CD4-positive, alpha-beta T cell treated with Interleukin-2 at 100 ng/mL for 4 hours (primary cell): Measurements from ENCODE around the gene ARHGAP18.
"Not testable (repeated sequence)": the region's sequence is repeated elsewhere in the genome, so short reads cannot be mapped to it uniquely, and the experiment has no call there.

ENCODE experiments used
- DNase-seq: peaks from one replicate; pipeline ENCODE4 v3.0.0-alpha.2; 2020; ENCODE audit warnings: low spot score

Gene ARHGAP18

DNA sequence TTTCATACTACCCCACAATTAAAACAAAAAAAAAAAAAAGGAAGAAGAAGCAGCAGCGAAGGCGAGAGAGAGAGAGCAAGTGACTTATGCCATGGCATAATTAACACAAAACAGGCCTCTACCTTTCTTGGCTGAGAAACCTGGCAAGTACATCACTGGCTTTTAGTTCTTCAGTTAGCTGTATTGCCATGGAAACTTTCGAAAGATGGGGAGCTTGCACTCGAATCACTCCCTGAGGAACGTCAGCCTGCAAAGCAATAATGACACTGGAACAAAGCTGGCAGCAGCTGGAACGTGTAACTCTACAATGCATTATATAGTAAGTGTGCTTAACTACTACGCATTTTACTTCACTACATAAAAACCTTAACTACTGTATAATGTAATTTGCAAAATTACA lies 126.1 kb downstream of the ARHGAP18 start:
- no peak for DNase-seq

DNA sequence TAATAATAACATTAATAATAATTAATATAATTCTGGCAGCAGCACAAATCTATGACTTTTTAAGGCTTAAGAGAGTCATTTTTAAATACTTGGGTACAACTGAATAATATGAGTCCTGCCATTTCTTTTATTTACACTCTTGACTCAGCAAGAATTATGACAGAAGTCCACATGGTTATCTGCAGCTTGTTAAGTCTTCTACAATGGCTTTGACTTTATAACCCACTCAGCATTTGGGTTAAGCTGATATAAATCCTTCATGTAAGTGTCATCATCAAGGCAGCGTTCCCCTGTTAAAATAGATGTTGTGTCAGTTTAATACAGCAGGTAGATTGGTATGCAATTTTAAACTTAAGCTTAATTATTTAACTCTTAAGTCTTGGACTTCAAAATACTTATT lies 131.7 kb downstream of the ARHGAP18 start:
- no peak for DNase-seq

DNA sequence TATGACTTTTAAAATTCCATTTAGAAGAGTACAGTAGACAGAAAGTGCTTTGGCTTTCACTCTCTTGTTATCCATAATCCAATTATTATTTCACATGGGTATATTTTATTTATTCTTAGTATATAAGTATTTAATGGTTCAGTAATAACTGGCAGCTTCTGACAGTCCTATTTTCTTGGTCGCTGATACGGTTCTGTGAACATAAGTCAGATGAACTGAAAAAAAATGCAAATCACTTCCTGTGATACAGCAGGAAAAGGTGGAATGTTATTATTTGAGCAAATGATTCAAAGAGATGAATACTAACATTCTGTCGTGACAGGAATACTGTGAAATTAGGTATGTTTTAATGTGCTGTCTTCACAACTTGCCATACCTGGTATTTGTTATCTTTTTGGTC lies 132.3 kb downstream of the ARHGAP18 start:
- DNase-seq, result no peak

DNA sequence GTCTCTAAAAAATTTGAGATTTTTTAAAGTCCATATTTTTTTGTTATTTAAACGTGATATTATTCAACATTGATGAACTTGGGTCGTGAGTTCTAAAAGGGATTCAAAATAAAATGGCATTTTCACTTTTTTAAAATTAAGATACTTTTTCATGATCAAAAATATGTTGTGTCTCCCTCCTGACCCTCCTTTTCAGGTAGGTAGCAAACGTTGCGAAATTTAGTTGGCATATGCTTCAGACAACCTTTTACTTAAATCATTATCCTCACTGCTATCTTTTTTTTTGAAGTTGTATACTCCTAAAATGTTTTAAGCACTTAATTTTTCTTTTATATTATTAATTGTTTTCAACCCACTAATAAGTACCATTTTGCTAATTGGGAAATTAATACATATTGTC lies 133.5 kb downstream of the ARHGAP18 start:
- no peak for DNase-seq

DNA sequence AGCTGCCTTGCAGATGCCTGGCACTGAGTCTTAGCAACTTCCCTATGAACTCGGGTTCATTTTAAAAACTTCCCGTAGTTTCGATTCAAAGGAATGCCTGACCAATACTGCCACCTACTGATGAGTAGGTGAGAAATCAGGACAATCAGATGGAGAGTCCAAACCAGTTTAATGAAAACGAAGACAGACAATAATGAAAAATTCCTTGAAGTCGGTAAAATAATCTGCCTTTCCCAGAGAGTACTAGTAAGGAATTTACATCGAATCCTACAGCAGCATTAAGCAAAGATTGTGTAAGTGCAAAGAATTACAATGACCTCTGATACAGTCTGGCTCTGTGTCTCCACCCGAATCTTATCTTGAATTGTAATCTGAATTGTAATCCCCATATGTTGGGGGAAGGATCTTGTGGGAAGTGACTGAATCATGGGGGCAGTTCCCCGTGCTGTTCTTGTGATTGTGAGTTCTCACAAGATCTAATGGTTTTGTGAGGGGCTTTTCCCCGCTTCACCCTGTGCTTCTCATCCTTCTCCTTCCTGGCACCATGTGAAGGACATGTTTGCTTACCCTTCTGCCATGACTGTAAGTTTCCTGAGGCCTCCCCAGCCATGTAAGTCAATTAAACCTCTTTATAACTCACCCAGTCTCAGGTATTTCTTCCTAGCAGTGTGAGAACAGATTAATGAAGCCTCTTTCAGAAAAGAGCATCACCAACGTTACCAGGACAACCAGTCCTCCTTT lies 134.4 kb downstream of the ARHGAP18 start:
- DNase-seq, result peak; percentile 45

DNA sequence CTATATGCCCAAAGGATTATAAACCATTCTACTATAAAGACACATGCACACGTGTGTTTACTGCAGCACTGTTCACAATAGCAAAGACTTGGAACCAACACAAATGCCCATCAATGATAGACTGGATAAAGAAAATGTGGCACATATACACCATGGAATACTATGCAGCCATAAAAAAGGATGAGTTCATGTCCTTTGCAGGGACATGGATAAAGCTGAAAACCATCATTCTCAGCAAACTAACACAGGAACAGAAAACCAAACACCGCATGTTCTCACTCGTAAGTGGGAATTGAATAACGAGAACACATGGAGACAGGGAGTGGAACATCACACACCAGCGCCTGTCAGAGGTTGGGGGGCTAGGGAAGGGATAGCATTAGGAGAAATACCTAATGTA lies 135.4 kb downstream of the ARHGAP18 start:
- DNase-seq, result not testable (repeated sequence)

DNA sequence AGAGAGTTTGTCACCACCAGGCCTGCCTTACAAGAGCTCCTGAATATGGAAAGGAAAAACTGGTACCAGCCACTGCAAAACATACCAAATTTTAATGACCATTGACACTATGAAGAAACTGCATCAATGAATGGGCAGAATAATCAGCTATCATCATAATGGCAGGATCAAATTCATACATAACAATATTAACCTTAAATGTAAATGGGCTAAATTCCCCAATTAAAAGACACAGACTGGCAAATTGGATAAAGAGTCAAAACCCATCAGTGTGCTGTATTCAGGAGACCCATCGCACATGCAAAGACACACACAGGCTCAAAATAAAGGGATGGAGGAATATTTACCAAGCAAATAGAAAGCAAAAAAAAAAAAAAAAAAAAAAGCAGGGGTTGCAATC lies 139.0 kb downstream of the ARHGAP18 start:
- DNase-seq, result not testable (repeated sequence)

DNA sequence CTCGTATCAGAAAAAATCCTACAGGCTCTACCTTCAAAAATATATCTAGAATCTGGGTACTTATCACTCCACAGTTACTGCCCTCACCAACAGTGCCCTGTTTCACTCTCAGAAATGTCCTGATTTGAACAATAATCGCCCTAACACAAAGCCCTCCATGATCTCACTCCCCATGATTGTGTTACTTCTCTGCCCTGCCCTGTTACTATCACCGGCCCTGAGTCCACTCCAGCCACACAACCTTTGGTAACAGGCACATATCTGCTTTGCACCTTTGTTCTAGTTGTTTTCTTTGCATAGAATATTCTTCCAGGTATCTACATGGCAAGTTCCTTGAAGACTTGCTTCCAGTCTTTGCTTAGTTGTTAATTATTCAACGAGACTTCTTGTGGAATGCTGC lies 142.0 kb downstream of the ARHGAP18 start:
- no peak for DNase-seq

DNA sequence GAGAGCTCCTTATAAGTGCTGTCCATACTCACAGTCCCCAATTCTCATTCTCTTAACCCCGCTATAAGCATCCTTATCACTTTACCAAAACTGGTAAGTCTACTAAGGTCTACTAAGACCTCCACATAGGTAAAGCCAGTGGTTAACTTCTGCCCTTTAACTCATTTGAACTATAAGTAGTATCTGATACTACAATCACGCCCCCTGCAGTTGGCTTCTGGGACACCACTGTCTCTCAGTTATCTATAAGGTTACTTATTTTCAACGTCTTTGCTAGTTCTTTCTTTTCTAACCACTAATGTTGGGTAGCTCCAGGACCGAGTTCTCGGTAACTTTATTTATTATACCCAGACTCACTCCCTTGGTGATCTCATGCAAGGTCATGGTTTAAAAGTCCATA lies 142.6 kb downstream of the ARHGAP18 start:
- DNase-seq, result peak; percentile 16

DNA sequence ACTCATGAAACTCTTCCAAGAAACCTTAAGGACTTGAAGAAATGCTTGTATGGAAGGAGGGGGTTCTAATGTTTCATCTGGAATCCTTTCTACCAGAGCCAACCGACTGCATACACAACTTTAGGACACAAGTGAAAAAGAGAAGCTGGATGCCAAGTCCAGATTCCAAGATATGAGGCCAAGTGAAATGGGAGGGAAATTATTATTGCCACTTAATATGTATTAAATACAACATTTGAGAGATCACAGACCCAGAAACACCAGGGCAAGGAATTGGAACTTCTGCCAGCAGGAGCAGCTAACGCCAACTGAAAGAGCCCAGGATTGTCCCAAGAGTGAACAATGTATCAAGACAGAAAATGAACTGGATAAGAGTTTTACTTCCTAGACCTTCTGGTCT lies 144.2 kb downstream of the ARHGAP18 start:
- no peak for DNase-seq

DNA sequence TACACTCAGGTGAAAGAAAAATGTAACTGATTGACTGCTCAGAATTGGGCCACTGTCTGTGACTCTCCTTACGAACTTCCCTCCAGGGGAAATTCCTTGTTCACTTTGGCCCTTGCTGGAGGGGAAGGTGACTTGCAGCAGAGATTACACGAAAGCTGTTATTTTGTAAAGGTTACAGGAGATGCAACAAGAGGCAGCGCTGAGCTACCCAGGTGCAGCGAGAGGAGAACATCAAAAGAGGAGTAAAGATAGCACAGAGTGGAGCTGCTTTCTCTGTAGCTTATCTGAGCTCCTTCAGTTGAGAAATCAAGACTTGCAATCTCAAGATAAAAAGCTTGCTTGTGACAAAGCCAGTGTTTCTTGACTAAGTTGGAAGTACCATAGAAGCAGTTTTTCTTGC lies 144.6 kb downstream of the ARHGAP18 start:
- no peak for DNase-seq

DNA sequence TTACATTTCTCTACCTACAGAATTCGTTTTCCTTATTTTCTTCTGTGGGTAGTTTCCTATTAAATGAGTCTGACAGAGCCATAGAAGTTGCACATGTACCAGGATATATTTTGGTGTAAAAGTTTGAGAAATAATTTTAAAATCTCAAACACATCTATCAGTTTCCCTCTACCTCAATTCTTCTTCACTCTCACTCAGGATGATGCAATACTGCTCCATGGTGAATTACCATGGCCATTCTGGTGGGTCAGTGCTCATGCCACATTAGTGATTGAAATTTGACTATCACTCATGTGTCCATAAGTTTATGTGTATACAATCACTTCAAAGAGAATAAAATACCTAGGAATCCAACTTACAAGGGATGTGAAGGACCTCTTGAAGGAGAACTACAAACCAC lies 151.7 kb downstream of the ARHGAP18 start:
- no peak for DNase-seq

DNA sequence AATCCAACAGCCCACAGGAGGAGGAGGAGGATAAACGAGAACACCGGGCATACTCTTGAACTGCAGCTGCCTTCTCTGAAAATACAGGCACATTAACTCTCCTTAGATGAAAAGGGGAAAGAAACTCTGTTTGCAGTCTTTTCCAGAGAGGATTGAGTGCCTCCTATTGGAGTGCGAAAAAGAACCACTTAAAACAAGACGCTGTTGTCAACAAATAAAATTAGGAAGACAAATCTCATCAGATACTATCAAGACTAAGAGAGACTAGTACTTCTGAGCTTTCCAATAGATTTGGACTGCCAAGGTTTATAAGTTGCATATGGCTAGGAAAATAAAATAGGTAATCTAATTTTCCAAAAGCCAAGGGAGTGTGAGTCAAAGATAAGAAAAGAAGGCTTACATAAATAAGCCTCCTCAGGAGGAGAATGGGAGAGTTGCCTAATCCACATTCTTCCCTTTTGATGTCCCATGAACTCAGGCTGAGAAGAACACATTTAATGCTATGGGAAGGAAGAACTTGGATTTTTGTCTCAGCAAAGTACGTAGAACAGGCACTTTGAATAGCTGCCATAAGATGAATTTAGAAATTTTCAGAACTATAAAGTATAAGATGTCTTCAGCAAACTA lies 154.7 kb downstream of the ARHGAP18 start:
- no peak for DNase-seq

DNA sequence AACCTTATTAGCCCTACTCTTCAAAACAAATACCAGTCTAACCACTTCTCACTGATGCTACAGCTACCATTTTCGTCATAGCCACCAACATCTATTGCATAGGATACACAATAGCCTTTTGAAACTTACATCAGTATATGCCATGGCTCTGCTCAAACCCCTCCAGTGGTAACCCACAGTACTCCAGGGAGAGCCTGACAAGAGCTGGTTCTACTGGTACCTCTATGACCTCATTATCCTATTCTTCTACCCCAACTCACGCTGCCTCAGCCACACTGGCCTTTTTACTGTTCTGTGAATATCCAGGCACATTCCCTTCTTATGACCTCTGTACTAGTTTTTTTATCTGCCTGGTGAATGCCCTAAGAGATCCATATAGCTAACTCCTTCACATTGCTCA lies 157.6 kb downstream of the ARHGAP18 start:
- DNase-seq, result no peak

DNA sequence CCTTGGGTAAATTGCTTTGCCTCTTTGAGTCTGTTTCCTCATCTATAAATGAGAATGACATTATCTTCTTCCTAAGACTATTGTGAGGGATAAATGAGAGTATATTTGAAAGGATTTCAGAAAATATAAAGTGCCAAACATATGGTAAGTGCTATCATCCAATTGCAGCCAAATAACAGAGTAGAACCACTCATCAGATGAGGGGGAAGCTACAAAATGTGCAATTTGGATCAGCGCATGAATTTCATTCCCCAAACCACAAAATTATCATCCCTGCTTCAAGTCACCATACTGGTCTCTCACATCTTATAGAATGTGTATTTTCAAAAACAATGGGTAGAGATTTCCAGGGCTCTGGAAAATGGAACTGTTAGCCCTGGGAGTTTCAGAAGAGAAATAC lies 158.5 kb downstream of the ARHGAP18 start:
- DNase-seq, result no peak

DNA sequence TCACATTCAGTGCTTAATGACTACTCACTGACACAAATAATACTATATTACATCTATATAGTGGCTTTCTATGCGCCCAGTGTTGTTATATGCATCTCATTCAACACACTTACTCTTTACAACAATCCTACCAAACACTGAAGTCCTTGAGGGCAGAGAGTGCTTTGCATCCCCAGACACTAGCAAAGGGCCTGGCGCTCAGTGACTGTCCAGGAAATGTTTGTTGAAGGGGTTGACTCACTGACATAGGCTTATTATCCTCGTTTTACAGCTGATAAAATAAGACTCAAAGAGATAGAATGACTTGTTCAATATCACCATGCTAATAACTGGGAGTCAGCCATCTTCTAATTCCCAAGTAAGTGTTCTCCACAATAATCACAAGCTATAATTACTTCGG lies 163.3 kb downstream of the ARHGAP18 start:
- no peak for DNase-seq

DNA sequence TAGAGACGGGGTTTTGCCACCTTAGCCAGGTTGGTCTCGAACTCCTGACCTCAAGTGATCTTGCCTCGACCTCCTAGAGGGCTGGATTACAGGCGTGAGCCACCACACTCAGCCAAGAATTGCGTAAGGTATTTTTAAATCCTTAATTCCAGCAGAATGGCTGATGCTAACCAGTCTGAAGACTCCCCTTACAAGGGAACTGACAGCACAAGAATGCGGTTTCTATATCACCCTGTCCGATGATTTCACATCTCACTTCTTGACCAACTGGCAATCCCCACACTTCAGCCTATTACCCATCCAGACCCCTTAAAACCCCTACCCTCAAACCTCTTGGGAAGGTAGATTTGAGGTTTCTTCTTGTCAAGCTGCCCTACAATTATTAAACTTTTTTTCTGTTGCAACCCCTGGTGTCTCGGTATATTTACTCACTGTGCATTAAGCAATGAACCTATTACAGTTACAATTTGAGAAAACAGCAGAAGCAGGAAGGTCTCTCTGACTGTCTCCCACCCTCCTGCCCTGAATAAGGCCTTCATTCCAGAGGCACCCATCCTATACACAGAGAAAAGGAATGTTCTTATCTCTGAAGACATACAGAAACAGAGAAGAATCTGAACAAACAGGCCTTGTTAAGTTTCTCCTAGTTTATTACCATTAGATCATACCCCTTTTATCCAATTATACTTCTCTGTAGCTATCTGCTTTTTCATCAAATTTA lies 164.9 kb downstream of the ARHGAP18 start:
- no peak for DNase-seq

DNA sequence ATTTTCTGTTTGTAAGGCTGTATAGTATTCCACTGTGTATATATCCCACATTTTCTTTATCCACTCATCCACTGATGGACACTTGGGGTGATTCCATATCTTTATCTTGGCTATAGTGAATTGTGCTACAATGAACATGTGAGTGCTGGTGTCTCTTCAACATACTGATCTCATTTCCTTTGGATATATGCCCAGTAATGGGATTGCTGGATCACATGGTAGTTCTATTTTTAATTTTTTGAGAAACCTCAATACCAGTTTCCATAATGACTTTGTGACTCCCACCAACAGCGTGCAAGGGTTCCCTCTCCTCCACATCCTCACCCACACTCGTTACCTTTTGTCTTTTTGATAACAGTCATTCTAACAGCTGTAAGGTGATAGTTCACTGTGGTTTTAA lies 166.0 kb downstream of the ARHGAP18 start:
- no peak for DNase-seq

DNA sequence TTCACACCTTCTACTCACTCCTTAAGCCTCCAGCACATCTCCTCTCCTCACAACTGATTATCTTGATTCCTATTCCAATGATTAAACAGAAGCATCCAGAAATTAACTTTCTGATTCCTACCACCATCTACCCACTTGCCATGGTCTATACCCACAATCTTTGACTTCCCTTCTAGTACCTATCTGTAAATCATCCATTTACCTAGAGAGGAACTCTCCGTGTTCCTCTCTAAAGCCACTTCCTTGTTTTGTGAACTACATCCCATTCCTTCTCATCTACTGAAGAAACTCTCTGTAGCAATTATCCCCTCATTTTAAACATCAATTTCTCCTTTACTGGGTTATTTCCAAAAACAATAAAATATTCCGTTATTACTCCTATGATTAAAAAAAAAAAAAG lies 167.3 kb downstream of the ARHGAP18 start:
- DNase-seq, result no peak

DNA sequence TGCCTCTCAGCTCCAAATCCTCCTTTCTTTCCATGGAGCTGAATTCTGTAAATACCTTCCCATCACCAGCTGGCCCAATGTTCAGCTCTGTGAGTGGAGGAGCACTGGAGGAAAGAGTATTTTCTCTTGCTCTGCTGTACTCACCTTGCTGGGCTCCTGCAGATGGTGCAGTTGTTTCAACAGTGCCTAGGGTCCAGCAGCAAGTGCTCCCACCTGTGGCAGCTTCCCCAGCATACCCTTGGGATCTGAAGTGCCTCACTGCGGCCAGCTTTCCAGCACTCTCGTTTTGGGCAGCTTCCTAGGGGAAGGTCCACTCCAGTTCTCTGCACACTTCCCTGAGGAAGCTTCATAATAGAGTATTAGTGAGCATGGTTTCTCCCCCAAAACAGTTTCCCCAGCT lies 170.9 kb downstream of the ARHGAP18 start:
- DNase-seq, result no peak

DNA sequence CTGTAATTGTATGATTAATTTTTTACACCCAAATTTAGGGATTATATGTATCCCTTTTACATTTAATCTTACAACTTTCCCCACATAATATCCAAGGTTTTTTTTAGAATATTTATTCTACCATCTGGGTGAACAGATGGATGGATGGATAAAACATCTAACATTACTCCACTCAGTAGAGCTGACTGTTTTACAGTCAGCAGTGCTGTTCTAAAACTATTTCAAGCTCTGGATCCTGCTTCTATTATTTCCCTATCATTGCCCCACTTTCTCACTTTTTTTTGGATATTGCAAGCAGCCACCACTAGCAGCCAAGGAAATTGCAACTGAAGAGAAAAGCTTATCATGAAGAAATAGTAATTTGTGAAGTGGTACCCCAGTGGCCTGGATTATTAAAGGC lies 173.7 kb downstream of the ARHGAP18 start:
- no peak for DNase-seq

DNA sequence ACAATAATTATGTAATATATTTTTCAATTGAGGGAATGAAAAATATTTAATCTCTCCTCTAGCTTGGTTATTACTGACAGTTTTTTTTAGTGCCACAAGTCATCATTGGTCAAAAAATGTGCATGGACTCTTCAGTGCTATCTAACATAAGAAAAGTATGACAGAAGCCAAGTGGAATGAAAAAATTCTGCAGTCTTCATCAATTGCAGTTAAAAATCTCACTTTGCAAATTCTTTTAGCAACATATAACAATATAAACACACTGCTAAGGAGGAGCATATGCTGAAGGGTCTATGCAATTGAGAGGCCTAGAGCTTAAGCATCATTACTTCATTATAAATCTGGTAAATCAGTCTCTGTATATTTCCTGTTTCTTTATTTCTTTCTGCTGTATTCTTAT lies 175.1 kb downstream of the ARHGAP18 start:
- DNase-seq, result no peak
